A673 (cell line): Measurements from ENCODE around the gene MOK. TPM values are rescaled to one million over a fixed set of nuclear protein-coding genes. Genes with fewer than 3 reads are reported as not detected.

Experiments used
- BruUV-seq: library from RNA; stranded (reverse); fragments of 400-500 nt; replicated peaks from 2 replicates; lab custom pipeline; 2021; lab: Mats Ljungman, UMichigan
- CTCF ChIA-PET: fragments of 300-600 bp; sonication (Branson Sonifier 250); formaldehyde crosslinking; loops from one replicate; lab custom pipeline; 2022; ENCODE audit warnings: antibody characterized with exemption; lab: Charles Lee
- POLR2A ChIA-PET: fragments of 300-600 bp; sonication (Branson Sonifier 250); formaldehyde crosslinking; loops from one replicate; lab custom pipeline; 2022; ENCODE audit warnings: antibody characterized with exemption; ENCODE audit not compliant: low non-redundant PET; lab: Charles Lee
- DNase-seq: peaks from one replicate; pipeline ENCODE4 v3.0.0-alpha.2; 2015; ENCODE audit warnings: low spot score
- H3K27ac ChIP-seq: fragments of 200-600 bp; sonication (generic); 2 replicates; pipeline ENCODE4 v1.5.1; 2016; ENCODE audit warnings: mixed run types, low read depth, mild to moderate bottlenecking, mixed read lengths, antibody characterized with exemption, low read length; ENCODE audit not compliant: poor library complexity, severe bottlenecking
- H3K27me3 ChIP-seq: fragments of 200-600 bp; sonication (generic); replicated peaks from 2 replicates; pipeline ENCODE4 v1.6.1; 2017; ENCODE audit warnings: mixed run types, low read depth, mild to moderate bottlenecking, mixed read lengths, antibody characterized with exemption, low read length; ENCODE audit not compliant: insufficient read depth, poor library complexity
- H3K36me3 ChIP-seq: fragments of 200-600 bp; sonication (generic); 2 replicates; pipeline ENCODE4 v1.6.1; 2016; ENCODE audit warnings: mixed run types, mild to moderate bottlenecking, mixed read lengths, antibody characterized with exemption, low read length; ENCODE audit not compliant: insufficient read depth, poor library complexity, severe bottlenecking
- H3K4me1 ChIP-seq: fragments of 200-600 bp; sonication (generic); 2 replicates; pipeline ENCODE4 v1.6.1; 2017; ENCODE audit warnings: mixed run types, mild to moderate bottlenecking, mixed read lengths, antibody characterized with exemption, low read length; ENCODE audit not compliant: insufficient read depth, poor library complexity, severe bottlenecking
- H3K4me3 ChIP-seq: fragments of 200-600 bp; sonication (generic); 2 replicates; pipeline ENCODE4 v1.5.1; 2016; ENCODE audit warnings: low read depth, mixed run types, mild to moderate bottlenecking, mixed read lengths, low read length; ENCODE audit not compliant: poor library complexity, severe bottlenecking
- H3K9me3 ChIP-seq: fragments of 200-600 bp; sonication (generic); 2 replicates; pipeline ENCODE4 v1.6.1; 2016; ENCODE audit warnings: mixed run types, low read depth, mild to moderate bottlenecking, mixed read lengths, antibody characterized with exemption, low read length; ENCODE audit not compliant: poor library complexity, severe bottlenecking
- CTCF ChIP-seq: fragments of 300-800, 200-600 bp; sonication (generic); conservative IDR thresholded peaks from 2 replicates; pipeline ENCODE4 v1.5.1; 2017; ENCODE audit warnings: low read depth, mild to moderate bottlenecking, antibody characterized with exemption, low read length, moderate library complexity, mixed read lengths
- EZH2 ChIP-seq: fragments of 200-600 bp; sonication (generic); IDR thresholded peaks from 2 replicates; pipeline ENCODE4 v1.6.1; 2017; ENCODE audit warnings: borderline replicate concordance, low read depth, mild to moderate bottlenecking, mixed read lengths, antibody characterized with exemption, low read length; ENCODE audit not compliant: poor library complexity, severe bottlenecking
- intact Hi-C: fragments of 100-400 bp; cut with micrococcal nuclease; formaldehyde crosslinking; loops from one replicate; pipeline ENCODE4 v1.10.0; 2022; ENCODE audit not compliant: unreplicated experiment
- total RNA-seq: library from RNA; stranded (reverse); gene quantifications from 2 replicates; pipeline ENCODE4 v1.2.3, GENCODE V29; 2021

Gene MOK
- total RNA-seq, 1 experiment from 2014 or later: 27.4 TPM

DNA sequence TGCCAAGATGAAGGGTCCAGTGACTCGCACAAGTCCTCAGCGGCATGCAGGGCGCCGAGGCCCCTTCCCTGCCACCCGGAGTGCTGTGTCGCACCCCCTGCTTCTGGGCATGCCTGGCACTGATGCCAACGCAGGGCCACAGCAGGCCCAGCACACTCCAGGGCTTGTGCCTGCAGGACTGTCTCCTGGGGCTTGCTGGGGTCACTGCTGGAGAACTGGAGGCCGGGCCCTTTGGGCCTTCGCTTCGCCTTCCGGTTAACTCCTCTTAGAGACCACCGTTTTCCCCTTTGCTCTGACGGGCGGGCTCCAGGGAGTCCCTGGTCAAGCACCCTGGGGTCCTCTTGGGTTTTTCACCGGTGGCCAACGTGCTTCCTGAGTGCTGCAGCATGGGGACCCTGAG lies 85.6 kb downstream of the MOK start:
- Histone ChIP-seq H3K4me3 (no peak overlapping the region), H3K9me3 (no peaks in the 10 kb centered on the region), H3K27me3 (no peaks in the 10 kb centered on the region), H3K4me1 (peaks cover 25% of the 10 kb centered on the region), H3K36me3 (no peaks in the 10 kb centered on the region), H3K27ac (no peak overlapping the region)
- intact Hi-C loops: no loop called here
- TF ChIP-seq EZH2 (no peak), CTCF (no peak)
- BruUV-seq: no TSS peak
- CTCF ChIA-PET: no interaction called here
- DNase-seq: no peak
- POLR2A ChIA-PET: no interaction called here

DNA sequence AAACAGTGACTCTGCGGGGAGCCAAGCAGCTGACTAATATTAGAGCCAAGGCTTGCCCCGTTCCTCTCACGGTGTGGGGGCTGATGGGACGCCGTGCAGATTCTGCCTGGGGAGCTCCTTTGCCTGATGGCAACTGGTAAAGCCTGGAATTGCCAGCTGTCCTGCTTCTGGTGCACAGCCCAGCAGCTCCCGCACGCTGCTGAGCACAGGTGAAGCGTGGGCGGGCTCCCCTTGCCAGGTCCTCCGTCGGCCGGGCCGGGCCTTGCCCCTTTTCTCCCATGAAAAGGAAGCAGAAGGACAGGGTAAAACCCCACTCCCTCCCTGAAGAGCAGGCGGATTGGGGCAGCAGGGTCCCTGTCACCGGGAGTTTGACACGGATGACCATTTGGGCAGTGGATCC lies 86.3 kb downstream of the MOK start:
- no peaks in the 10 kb centered on the region for H3K36me3 ChIP-seq
- no peak overlapping the region for H3K4me3 ChIP-seq
- no peak for DNase-seq
- H3K27ac ChIP-seq: no peak overlapping the region
- ChIA-PET CTCF (no interaction called here), POLR2A (no interaction called here)
- no peaks in the 10 kb centered on the region for H3K27me3 ChIP-seq
- intact Hi-C loops: no loop called here
- TF ChIP-seq EZH2 (no peak), CTCF (no peak)
- peaks cover 25% of the 10 kb centered on the region for H3K4me1 ChIP-seq
- H3K9me3 ChIP-seq: no peaks in the 10 kb centered on the region
- no TSS peak for BruUV-seq

DNA sequence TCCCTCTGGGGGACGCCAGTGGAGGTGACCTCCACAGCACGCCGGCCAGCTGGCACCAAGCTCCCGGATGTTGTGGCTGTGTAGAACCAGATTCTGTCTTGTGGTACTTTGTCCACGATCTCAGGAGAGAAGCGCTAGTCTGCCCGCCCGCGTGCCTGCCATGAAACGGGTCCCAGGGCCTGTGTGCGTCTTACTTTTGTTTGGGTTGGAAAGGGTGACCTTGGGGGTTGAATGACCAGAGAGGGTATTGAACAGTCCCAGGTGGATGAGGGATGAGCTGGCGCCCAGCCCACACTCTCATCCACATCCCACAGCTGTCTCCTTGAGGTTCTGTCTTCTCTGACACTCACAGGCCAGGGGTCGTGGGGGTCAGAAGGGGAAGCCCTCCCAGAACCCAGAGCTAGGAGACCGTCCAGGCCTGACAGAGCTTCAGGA lies 87.0 kb downstream of the MOK start:
- intact Hi-C loops: no loop called here
- TF ChIP-seq CTCF (no peak), EZH2 (no peak)
- H3K36me3 ChIP-seq: no peaks in the 10 kb centered on the region
- H3K9me3 ChIP-seq: no peaks in the 10 kb centered on the region
- no peak overlapping the region for H3K4me3 ChIP-seq
- BruUV-seq: no TSS peak
- POLR2A ChIA-PET: no interaction called here
- CTCF ChIA-PET: no interaction called here
- H3K4me1 ChIP-seq: peaks cover 25% of the 10 kb centered on the region
- no peak for DNase-seq
- no peaks in the 10 kb centered on the region for H3K27me3 ChIP-seq
- no peak overlapping the region for H3K27ac ChIP-seq
